GM18951 (cell line): ENCODE measurements around the gene MRNIP.
"Not testable (repeated sequence)": the region's sequence is repeated elsewhere in the genome, so short reads cannot be mapped to it uniquely, and the experiment has no call there.

Source experiments
- POLR2A ChIP-seq: IDR thresholded peaks from 4 replicates; pipeline ENCODE4 v1.6.1; 2011; ENCODE audit warnings: mild to moderate bottlenecking; ENCODE audit not compliant: insufficient read length, insufficient read depth; ENCODE audit errors: extremely low read depth
- in situ Hi-C: fragments of 300-500 bp; cut with MboI; formaldehyde crosslinking; loops from one replicate; pipeline ENCODE4 v1.12.0; 2022; ENCODE audit warnings: low sequenced_read_pairs, mixed read lengths, inconsistent platforms; ENCODE audit not compliant: unreplicated experiment

MRNIP gene

DNA sequence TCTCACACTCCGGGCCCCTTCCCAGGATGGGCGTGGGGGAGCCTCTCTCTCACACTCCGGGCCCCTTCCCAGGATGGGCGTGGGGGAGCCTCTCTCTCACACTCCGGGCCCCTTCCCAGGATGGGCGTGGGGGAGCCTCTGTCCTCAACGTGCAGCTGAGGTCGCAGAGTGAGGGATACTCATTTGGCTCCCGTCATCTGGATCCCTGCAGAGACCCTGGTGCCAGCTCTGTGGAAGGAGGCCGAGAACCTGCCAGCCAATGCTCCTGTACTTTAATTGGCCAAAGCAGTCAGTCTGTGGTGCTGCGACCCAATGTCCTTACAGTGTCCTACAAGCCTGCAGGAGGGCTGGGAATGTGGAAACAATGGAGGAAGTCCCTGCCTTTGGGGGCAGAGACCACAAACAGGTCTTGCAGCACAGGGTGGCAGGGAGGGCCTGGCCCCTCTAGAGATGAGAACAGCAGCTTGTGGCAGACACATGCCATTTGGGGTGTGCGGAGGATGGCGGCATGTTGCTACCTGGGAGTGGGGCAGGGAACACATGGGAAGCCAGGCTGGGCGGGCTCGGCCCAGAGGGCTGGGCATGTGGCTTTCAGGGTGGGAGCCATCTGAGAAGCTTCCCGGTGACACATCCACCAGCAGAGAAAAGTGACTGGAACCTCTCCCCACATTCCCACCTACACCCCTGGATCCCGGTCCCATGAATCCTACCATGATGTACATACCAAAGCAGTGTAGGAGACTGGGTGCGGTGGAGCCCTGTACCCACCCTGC lies 13.6 kb upstream of the MRNIP start:
- TF ChIP-seq POLR2A = no peak
- in situ Hi-C loops = no loop called here

DNA sequence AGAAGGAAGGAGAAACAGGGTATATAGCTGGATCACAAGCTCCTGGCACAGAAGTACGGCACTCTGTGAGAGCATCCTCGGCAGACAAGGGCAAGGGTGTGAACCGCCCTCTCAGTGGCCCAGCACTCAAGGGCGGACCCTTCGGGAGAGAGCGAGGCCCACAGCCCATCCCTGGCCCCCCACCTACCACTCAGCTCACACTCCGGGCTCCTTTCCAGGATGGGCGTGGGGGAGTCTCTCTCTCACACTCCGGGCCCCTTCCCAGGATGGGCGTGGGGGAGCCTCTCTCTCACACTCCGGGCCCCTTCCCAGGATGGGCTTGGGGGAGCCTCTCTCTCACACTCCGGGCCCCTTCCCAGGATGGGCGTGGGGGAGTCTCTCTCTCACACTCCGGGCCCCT lies 12.9 kb upstream of the MRNIP start:
- in situ Hi-C loops = not testable (repeated sequence)

DNA sequence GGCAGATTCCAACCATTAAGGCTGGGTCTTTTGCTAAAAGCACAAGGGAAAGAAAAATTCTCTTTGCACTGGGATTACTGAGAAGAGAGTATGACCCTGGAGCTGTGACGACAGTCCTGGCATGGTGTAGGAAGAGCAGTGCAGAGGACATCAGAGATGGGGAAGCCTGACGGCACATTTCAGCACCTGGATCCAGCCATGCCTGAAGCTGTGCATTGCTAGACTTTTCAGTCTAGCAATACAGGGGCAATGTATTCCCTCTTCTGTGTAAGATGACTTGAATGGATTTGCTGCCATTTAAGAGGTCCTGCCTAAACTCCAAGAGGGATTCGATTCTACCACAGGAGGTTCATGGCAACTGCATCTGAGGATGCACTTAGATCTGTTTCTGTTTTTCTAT lies 12.3 kb upstream of the MRNIP start:
- in situ Hi-C loops = no loop called here
- TF ChIP-seq POLR2A = no peak

DNA sequence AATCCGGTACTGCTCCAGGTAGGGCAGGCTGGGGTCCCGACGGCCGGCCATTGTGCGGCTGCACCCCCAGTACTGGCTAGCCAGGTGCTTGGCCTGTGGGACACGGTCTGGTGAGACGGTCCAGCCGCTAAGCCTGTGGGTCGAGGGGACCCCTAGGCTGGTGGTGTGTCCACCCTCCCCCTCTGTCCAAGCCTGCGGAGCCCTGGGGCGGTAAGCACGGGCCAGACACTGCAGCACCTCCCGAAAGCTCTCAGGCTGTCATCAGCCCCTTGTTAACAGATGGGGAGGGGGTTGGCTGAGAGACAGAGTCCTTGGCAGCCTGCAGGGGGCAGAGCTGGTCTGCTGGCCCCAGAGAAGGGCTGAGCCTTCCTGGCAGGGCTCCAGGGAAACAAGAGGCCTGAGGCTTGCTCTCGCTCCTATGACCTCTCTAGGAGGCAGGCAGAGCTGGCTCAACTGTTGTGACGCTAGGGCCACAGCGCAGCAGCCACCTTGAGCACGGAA lies 11.8 kb upstream of the MRNIP start:
- in situ Hi-C loops = no loop called here
- TF ChIP-seq POLR2A = no peak

DNA sequence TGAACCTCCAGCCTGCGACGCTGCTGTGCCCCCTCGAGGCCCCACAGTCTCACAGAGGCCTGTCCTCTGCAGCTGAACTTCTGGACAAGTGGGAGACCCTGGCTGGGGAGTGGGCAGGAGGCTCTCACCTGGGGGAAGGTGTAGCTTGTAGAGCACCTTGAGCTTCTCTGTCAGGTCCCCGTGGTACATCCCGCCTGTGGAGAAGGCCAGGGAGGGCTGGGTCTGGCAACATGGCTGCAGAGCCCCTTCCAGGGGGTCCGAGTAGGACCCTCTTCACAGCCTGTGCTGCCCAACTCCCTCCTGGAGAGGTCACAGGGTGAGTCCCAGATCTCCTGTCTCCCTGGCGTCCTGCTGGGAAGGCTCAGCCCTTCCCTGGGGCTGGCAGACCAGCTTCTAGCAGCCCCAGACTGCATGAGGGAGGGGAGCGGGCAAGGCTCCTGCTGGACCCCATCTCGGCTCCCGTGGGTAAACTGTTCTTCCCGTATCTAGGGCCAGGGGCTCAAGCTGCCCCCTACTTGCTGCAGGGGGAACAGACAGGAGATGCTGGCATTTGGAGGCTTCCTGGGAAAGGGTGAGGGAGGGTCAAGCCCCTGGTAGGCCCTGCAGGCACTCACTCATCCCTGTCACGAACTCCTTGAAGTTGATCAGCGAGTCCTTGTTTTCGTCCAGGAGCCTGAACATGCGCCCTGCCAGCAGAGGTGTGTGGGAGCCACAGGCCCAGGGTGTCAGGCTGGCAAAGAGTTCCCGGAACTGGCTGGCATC lies 11.2 kb upstream of the MRNIP start:
- in situ Hi-C loops = no loop called here
- no peak for TF ChIP-seq POLR2A

DNA sequence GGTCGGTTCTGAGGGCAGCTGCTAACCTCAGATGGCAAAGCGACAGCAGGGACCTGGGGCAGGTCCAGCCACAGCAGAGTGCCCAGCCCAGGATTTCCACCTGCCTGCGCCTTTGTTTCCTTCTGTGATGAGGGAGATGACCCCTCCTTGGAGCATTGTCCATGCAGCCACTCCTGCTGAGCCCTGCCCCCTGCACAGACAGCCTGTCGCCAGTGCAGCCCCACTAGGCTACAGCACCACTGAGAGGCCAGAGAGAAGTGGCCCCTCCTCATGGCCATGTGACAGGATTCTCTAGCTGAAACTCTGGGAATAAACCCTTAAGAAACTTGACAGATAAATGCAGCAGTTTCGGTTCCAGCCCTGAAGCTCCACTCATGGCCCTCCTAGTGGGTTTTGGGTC lies 10.5 kb upstream of the MRNIP start:
- no peak for TF ChIP-seq POLR2A

DNA sequence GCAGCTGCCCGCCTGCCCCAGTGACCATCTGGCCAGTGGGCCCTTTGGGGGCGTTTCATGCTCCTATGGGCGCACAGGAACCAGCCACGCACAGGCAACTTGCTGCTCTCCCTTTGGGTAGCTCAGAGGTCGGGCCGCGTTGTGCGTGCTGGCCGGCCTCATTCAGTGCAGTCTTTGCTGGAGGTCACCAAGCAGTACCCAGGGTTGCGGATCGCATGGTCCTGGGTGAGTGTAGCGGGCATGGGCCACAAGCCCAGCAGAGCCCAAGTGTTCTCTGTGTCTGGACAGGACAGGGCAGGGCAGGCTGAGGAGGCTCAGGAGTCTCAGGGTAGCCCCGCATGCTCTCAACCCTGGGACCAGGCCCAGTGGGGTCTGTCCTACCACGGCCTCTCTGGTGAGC lies 9.9 kb upstream of the MRNIP start:
- no peak for TF ChIP-seq POLR2A
- in situ Hi-C loops = no loop called here

More for the DNA sequence above, 10.5 kb upstream of the MRNIP start:
- in situ Hi-C loops = no loop called here

DNA sequence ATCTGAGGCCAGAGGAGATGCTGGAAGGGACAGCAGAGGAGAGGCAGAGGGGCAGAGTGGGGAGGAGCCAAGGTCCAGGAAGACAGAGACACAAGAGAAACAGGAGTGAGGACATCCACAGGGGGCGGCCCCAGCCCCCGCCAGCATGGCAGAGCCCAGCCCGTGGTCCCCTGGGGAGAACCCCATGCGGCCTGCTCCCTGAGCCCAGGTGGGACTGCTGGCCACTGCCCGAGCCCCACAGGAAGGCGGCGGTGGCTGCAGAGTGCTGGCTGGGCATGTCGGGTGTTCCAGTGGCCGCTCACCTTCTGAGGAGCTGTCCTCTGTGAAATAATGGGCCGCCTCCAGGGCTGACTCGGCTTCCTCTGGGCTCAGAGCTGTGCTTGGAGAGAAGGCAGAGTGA lies 8.9 kb upstream of the MRNIP start:
- in situ Hi-C loops = no loop called here
- TF ChIP-seq POLR2A = no peak

DNA sequence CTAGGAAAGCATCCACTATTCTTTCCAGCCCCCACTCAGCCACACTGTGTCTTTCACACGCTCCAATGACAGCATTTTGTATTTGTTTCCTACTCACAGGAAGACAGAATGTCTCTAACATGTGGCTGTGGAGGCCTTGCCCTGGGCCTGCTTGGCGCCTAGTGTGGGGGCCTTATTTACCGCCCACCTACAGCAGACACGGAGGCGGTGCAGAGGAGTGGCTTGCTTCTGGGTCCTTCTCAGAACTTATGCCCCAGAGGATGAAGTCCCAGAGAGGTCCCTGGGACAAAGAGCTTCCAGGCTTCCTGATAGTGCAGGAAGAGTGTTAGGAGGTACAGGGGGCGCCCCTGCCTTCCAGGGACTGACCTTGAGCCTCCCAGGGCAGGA lies 8.5 kb upstream of the MRNIP start:
- in situ Hi-C loops = no loop called here
- no peak for TF ChIP-seq POLR2A

DNA sequence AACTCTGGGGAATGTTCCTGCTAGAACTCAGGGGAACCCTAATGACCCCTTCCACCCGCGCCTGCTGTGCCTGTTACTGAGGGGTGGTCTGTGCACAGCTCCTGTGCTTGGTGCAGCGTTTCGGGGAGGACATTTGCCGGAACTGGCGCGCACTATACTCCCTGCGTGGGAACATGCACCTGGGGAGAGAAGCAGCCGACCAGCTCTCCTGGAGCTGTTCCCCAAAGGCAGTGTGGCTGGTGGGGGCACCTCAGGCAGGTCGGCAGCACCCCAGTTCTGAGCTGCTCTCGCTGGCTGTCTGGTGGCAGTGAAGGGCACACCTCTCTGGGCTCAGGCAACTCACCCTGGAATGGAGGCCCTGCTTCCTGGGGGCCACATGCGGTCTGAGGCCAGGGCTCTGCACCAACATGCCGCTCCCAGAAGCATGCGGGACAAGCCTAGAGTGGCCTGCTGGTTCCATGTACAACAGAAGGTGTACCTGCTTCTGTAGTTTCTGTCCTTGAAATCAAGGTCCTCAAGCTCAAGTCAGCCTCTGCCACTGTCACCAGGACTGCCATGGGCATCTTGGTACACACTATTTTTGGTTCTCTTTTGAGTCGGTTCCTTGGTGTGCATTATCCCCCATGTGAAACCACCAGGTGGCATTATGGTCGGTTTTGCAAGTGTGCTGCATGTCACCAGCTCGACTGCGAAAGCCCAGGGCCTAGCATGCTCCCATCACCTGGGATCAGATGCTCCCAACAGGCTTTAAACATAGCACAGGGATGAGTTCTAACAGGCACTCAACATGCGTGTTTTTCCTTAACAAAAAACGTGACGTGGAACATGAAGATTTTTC lies 7.8 kb upstream of the MRNIP start:
- no peak for TF ChIP-seq POLR2A
- in situ Hi-C loops = no loop called here

DNA sequence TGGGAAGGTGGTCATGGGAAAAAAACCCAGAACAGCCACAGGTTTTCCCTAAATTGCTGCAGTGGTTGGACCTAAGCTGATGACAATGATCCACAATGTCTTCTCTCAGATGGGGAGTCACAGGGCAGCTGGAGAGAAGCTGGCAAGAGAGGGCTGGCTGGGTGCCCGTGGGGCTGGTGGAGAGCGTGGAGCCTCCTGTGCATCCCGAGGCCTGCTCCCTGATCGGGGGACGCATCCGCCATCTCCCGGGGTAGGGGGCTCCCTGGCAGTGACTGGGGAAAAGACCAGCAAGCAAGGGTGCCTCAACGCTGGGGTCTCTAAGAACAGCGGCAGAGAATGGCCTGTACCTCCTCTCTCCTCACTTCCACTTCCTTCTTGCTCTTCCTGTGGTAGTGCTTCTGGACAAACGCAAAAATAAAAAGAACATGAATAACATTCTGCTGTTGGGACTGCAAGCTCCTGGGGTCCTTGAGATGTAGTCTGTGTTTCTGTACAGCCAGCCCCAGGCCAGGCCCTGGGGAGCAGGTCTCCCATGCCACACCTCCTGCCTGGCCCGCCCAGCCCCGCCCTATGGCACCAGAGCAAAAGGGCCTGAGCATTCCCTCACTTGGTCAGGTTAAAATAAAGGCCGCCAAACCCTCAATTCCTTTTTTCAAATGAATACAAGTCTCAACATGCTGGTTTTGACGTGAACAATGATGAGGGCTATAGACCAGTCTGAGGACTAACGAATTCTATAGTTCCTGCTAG lies 7.0 kb upstream of the MRNIP start:
- in situ Hi-C loops = no loop called here
- no peak for TF ChIP-seq POLR2A

DNA sequence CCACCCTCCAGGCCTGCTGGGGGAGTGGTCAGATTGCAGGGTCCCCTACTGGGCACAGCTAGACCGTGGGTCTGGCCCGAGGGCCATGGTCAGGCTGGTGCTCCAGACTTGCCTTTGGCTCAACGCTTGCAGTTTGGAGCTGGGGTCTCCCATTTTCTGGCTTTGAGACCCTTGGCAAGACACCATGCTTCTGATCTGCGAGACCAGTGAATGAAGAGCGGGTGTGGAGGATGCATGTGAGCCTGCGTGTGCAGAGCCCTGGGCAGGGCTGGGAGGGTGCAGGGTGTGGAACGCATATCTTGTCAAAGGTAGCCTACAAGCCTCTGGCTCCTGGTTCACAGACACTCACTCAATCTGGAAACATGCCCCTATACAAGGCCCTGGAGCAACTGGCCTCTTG lies 6.1 kb upstream of the MRNIP start:
- TF ChIP-seq POLR2A = no peak
- in situ Hi-C loops = no loop called here
